HL-60/S4 treated with retinoic acid at 250 ng/mL for 4 days and 3 days (cell line): ENCODE data around the gene HSPA14.
"Not testable (repeated sequence)": the region's sequence is repeated elsewhere in the genome, so short reads cannot be mapped to it uniquely, and the experiment has no call there.

Source experiments
- in situ Hi-C: fragments of 300-500 bp; cut with MboI; formaldehyde crosslinking; loops from 2 replicates; pipeline ENCODE4 v1.7.0; 2022; ENCODE audit warnings: low sequenced_read_pairs

Gene HSPA14

GRCh38 chr10:14836208-14836607 is 1.9 kb upstream of the HSPA14 start:
- in situ Hi-C loops = no loop called here

GRCh38 chr10:14837003-14837756 is 926 bp upstream of the HSPA14 start:
- in situ Hi-C loops = no loop called here

GRCh38 chr10:14838582-14839304 is 637 bp downstream of the HSPA14 start:
- in situ Hi-C loops = no loop called here

- in situ Hi-C loops = no loop called here
Measured at GRCh38 chr10:14839305-14839695, 1.2 kb downstream of the HSPA14 start.

- in situ Hi-C loops = no loop called here
Measured at GRCh38 chr10:14840178-14840577, 2.1 kb downstream of the HSPA14 start.

GRCh38 chr10:14843327-14843988 is 5.4 kb downstream of the HSPA14 start:
- in situ Hi-C loops = no loop called here

GRCh38 chr10:14844948-14845347 is 6.8 kb downstream of the HSPA14 start:
- in situ Hi-C loops = no loop called here

- in situ Hi-C loops = no loop called here
Measured at GRCh38 chr10:14852236-14852635, 14.1 kb downstream of the HSPA14 start.

GRCh38 chr10:14855453-14855852 is 17.3 kb downstream of the HSPA14 start:
- in situ Hi-C loops = no loop called here

- in situ Hi-C loops = no loop called here
Measured at GRCh38 chr10:14858338-14858960, 20.3 kb downstream of the HSPA14 start.

GRCh38 chr10:14859043-14859442 is 20.9 kb downstream of the HSPA14 start:
- in situ Hi-C loops = no loop called here

- in situ Hi-C loops = no loop called here
Measured at GRCh38 chr10:14859775-14860174, 21.7 kb downstream of the HSPA14 start.

GRCh38 chr10:14860791-14861190 is 22.7 kb downstream of the HSPA14 start:
- in situ Hi-C loops = no loop called here

- in situ Hi-C loops = not testable (repeated sequence)
Measured at GRCh38 chr10:14864466-14864865, 26.4 kb downstream of the HSPA14 start.

GRCh38 chr10:14864871-14865270 is 26.8 kb downstream of the HSPA14 start:
- in situ Hi-C loops = not testable (repeated sequence)

- in situ Hi-C loops = no loop called here
Measured at GRCh38 chr10:14873090-14873760, 35.1 kb downstream of the HSPA14 start.

- in situ Hi-C loops = no loop called here
Measured at GRCh38 chr10:14875941-14876340, 37.8 kb downstream of the HSPA14 start.

GRCh38 chr10:14876764-14877163 is 38.7 kb downstream of the HSPA14 start:
- in situ Hi-C loops = no loop called here

GRCh38 chr10:14878266-14879123 is 40.4 kb downstream of the HSPA14 start, which contains the start of gene SUV39H2:
SUV39H2 (plus strand) TSS chr10:14878866; CDS start chr10:14878889, 23 bp downstream.
- in situ Hi-C loops = no loop called here
